WTC11 (cell line): Measurements from ENCODE around the gene ANTXRL. TPM values are rescaled to one million over a fixed set of nuclear protein-coding genes. Genes with fewer than 3 reads are reported as not detected.

ENCODE experiments used
- ATAC-seq: fragments of 200-7000 bp; cut with Tn5 transposase; 2 replicates; pipeline ENCODE4 v1.10.0; 2021; ENCODE audit warnings: mild to moderate bottlenecking, moderate library complexity
- CTCF ChIA-PET: fragments of 300-600 bp; sonication (Branson Sonifier 250); formaldehyde crosslinking; loops from one replicate; lab custom pipeline; 2021; ENCODE audit warnings: antibody characterized with exemption; lab: Charles Lee
- POLR2A ChIA-PET: fragments of 350-600 bp; sonication (Branson Sonifier 250); formaldehyde crosslinking; loops from one replicate; lab custom pipeline; 2021; ENCODE audit warnings: antibody characterized with exemption; lab: Charles Lee
- DNase-seq: peaks from one replicate; pipeline ENCODE4 v3.0.0; 2021; ENCODE audit warnings: low spot score
- H3K27ac Mint-ChIP-seq: 2 replicates; pipeline ENCODE4 v1.8.0; 2021; ENCODE audit warnings: mixed read lengths
- H3K27me3 Mint-ChIP-seq: 2 replicates; pipeline ENCODE4 v1.8.0; 2021; ENCODE audit warnings: low read depth, mild to moderate bottlenecking, moderate library complexity, mixed read lengths
- H3K36me3 Mint-ChIP-seq: 2 replicates; pipeline ENCODE4 v1.8.0; 2021; ENCODE audit warnings: mixed read lengths
- H3K4me1 Mint-ChIP-seq: 2 replicates; pipeline ENCODE4 v1.8.0; 2022; ENCODE audit warnings: mixed read lengths
- H3K4me3 Mint-ChIP-seq: 2 replicates; pipeline ENCODE4 v1.8.0; 2021; ENCODE audit warnings: mild to moderate bottlenecking, moderate library complexity, mixed read lengths
- H3K9me3 Mint-ChIP-seq: 2 replicates; pipeline ENCODE4 v1.8.0; 2021; ENCODE audit warnings: mixed read lengths
- FOXJ3 ChIP-seq: sonication (generic); formaldehyde crosslinking; IDR thresholded peaks from 2 replicates; pipeline ENCODE4 v1.9.0; 2021; ENCODE audit warnings: missing genetic modification reagents, mild to moderate bottlenecking, borderline replicate concordance
- GRHL2 ChIP-seq: fragments of 250-450 bp; sonication (Bioruptor Pico); IDR thresholded peaks from 2 replicates; pipeline ENCODE4 v1.8.0; 2022; ENCODE audit warnings: mild to moderate bottlenecking, moderate library complexity; ENCODE audit not compliant: insufficient replicate concordance, severe bottlenecking
- KAT7 ChIP-seq: sonication (generic); formaldehyde crosslinking; IDR thresholded peaks from 2 replicates; pipeline ENCODE4 v1.8.1; 2023; ENCODE audit warnings: missing genetic modification reagents, mild to moderate bottlenecking, borderline replicate concordance
- MXD4 ChIP-seq: fragments of 250-450 bp; sonication (Bioruptor Pico); IDR thresholded peaks from 2 replicates; pipeline ENCODE4 v1.8.0; 2021; ENCODE audit warnings: mild to moderate bottlenecking, moderate library complexity, borderline replicate concordance
- NFYB ChIP-seq: sonication (generic); formaldehyde crosslinking; conservative IDR thresholded peaks from 2 replicates; pipeline ENCODE4 v1.8.0; 2022; ENCODE audit warnings: low read depth, missing genetic modification reagents
- RELA ChIP-seq: sonication (generic); formaldehyde crosslinking; IDR thresholded peaks from 2 replicates; pipeline ENCODE4 v1.8.1; 2022; ENCODE audit warnings: missing genetic modification reagents, mild to moderate bottlenecking, borderline replicate concordance
- ZNF263 ChIP-seq: sonication (generic); formaldehyde crosslinking; IDR thresholded peaks from 2 replicates; pipeline ENCODE4 v1.8.1; 2022; ENCODE audit warnings: low read depth, mild to moderate bottlenecking, moderate library complexity, missing genetic modification reagents
- ZNF416 ChIP-seq: fragments of 250-450 bp; sonication (Bioruptor Pico); IDR thresholded peaks from 2 replicates; pipeline ENCODE4 v1.9.0; 2021; ENCODE audit warnings: mild to moderate bottlenecking, inconsistent platforms
- total RNA-seq: library from RNA; stranded (reverse); gene quantifications from 3 replicates; pipeline ENCODE4 v1.2.3, GENCODE V29; 2021
- TF ChIP-seq, protein P1 (sequence below): fragments of 250-450 bp; sonication (Bioruptor Pico); conservative IDR thresholded peaks from 2 replicates; pipeline ENCODE4 v1.9.0; 2021; ENCODE audit warnings: mild to moderate bottlenecking
- TF ChIP-seq, protein P2 (sequence below): sonication (generic); formaldehyde crosslinking; IDR thresholded peaks from 2 replicates; pipeline ENCODE4 v1.8.1; 2023; ENCODE audit warnings: mild to moderate bottlenecking, missing genetic modification reagents, moderate library complexity
- TF ChIP-seq, protein P3 (sequence below): fragments of 250-450 bp; sonication (Bioruptor Pico); IDR thresholded peaks from 2 replicates; pipeline ENCODE4 v1.9.0; 2021; ENCODE audit warnings: moderate library complexity, mild to moderate bottlenecking, inconsistent platforms, borderline replicate concordance
- TF ChIP-seq, protein P4 (sequence below): sonication (generic); formaldehyde crosslinking; IDR thresholded peaks from 2 replicates; pipeline ENCODE4 v1.8.0; 2023; ENCODE audit warnings: missing genetic modification reagents
- TF ChIP-seq, protein P5 (sequence below): sonication (generic); formaldehyde crosslinking; IDR thresholded peaks from 2 replicates; pipeline ENCODE4 v1.8.1; 2022; ENCODE audit warnings: low read depth, mild to moderate bottlenecking, moderate library complexity, missing genetic modification reagents, borderline replicate concordance
- TF ChIP-seq, protein P6 (sequence below): fragments of 250-450 bp; sonication (Bioruptor Pico); IDR thresholded peaks from 2 replicates; pipeline ENCODE4 v1.9.0; 2021; ENCODE audit warnings: mild to moderate bottlenecking
- TF ChIP-seq, protein P7 (sequence below): sonication (generic); formaldehyde crosslinking; IDR thresholded peaks from 2 replicates; pipeline ENCODE4 v1.8.0; 2023; ENCODE audit warnings: missing genetic modification reagents, mild to moderate bottlenecking, borderline replicate concordance

Gene ANTXRL
- total RNA-seq, 1 experiment from 2014 or later = not detected

DNA sequence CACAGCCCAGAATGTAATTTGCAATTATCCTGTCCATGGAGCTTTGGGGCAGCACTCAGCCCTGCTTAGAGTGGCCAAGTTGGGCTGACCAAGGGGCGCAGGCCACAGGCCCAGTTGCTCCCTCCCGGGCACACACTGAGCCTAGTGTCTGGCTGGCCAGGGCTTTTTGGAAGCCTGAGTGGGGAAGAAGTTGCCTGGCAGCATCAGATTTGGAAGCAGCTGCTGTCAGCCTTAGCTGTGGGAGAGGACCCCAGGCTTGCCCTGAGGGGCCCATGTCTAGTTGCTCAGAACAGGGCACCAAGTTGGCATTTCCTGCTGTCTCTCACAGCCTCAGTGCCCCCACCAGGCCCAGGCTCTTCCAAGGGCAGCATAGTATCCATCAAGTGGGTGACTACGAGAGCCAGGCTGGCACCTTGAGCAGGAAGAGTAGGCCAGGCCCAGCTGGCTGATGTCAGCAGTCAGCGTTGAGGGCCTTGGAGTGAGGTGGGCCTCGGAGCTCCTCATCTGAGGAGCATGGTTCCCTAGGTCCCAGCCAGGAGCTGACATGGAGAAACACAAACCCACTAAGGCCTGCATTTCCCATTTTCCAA lies 14.4 kb downstream of the ANTXRL start:
- no peak overlapping the region for H3K4me3 Mint-ChIP-seq
- H3K36me3 Mint-ChIP-seq = no peaks in the 10 kb centered on the region
- no peaks in the 10 kb centered on the region for H3K27me3 Mint-ChIP-seq
- H3K4me1 Mint-ChIP-seq = peaks cover 3% of the 10 kb centered on the region
- no peak for TF ChIP-seq MXD4 (CRISPR knock-in tag)
- no peak for TF ChIP-seq GRHL2 (CRISPR knock-in tag)
- TF ChIP-seq, protein P1, sequence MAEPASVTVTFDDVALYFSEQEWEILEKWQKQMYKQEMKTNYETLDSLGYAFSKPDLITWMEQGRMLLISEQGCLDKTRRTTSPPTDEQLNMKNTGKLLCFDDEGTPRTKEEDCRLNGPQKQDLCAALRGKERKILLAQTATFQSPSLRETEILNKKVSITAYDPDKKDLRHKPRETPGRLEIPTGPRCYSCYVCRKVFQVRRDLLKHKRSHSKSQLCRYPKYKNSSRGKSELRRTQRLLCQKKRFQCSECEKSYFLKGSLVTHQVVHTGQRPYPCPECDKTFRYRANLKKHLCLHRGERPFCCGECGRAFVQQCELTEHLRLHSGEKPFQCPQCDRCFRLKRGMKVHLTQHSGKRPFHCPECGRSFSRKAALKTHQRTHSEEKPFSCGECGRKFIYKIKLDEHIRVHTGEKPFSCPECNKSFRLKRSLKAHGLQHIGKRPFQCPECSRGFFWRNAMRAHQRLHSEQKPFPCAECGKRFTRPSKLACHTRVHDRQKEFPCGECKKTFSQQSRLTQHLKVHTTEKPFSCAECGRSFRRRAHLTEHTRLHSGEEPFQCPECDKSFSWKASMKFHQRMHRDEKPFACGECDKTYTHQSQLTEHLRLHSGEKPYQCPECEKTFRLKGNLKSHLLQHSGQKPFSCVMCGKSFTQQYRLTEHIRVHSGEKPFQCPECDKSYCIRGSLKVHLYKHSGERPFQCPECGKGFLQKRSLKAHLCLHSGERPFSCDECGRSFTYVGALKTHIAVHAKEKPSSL (CRISPR knock-in tag) = no peak
- ChIA-PET POLR2A (interaction anchor here (0.7 kb wide), 1 partner anchor 16 kb away, joined by 4 read pairs; no protein-coding TSS in a partner anchor), CTCF (no interaction called here)
- no peaks in the 10 kb centered on the region for H3K9me3 Mint-ChIP-seq
- DNase-seq (no peak), ATAC-seq (no peak)
- H3K27ac Mint-ChIP-seq = no peak overlapping the region

DNA sequence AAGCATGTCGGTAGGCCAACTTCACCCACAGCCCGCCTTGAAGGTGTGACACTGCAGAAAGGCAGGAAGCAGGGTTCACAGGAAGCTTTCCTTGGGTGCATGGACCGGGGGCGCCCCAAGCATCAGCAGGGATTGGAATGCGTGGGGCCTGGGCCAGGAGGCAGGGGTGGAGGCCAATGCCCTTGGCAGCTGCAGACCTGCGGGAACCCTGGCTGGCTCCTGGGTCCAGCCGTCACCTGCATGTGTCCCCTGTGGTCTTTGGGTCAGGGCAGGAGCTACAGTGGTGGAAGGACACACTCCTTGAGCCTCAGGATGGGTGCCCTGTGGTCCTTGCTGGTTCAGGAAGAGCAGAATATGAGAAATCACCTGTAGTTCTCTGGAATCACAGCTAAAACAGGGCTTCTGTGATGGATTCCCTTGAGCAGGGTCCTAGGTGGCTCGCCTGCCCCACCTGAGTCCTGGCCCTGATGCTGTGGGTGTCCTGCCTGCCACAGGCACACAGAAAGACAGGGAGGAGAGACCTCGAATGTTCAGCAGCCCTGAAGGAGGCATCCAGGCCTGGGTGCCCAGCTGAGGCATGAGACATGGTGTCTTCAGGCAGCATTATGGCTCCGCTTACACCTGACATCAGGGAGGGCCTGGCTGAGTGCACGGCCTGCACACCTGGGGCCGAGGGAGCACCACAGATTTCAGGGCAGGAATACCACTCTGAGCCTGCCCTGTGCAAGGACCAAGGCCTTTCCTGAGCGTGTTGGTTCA lies 15.1 kb downstream of the ANTXRL start:
- Mint-ChIP-seq H3K9me3 (no peaks in the 10 kb centered on the region), H3K4me1 (peaks cover 3% of the 10 kb centered on the region), H3K36me3 (no peaks in the 10 kb centered on the region), H3K27me3 (no peaks in the 10 kb centered on the region), H3K27ac (no peak overlapping the region), H3K4me3 (no peak overlapping the region)
- DNase-seq = no peak
- ChIA-PET POLR2A (no interaction called here), CTCF (no interaction called here)
- ATAC-seq = no peak
- TF ChIP-seq NFYB (CRISPR knock-in tag) (no peak), RELA (CRISPR knock-in tag) (no peak), ZNF263 (CRISPR knock-in tag) (no peak), ZNF416 (no peak), KAT7 (no peak), FOXJ3 (CRISPR knock-in tag) (no peak), MXD4 (CRISPR knock-in tag) (no peak)
- TF ChIP-seq, protein P2, sequence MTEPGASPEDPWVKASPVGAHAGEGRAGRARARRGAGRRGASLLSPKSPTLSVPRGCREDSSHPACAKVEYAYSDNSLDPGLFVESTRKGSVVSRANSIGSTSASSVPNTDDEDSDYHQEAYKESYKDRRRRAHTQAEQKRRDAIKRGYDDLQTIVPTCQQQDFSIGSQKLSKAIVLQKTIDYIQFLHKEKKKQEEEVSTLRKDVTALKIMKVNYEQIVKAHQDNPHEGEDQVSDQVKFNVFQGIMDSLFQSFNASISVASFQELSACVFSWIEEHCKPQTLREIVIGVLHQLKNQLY (CRISPR knock-in tag) = no peak
- TF ChIP-seq, protein P3, sequence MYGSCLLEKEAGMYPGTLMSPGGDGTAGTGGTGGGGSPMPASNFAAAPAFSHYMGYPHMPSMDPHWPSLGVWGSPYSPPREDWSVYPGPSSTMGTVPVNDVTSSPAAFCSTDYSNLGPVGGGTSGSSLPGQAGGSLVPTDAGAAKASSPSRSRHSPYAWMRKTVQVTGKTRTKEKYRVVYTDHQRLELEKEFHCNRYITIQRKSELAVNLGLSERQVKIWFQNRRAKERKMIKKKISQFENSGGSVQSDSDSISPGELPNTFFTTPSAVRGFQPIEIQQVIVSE (CRISPR knock-in tag) = no peak
- TF ChIP-seq, protein P4, sequence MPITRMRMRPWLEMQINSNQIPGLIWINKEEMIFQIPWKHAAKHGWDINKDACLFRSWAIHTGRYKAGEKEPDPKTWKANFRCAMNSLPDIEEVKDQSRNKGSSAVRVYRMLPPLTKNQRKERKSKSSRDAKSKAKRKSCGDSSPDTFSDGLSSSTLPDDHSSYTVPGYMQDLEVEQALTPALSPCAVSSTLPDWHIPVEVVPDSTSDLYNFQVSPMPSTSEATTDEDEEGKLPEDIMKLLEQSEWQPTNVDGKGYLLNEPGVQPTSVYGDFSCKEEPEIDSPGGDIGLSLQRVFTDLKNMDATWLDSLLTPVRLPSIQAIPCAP (CRISPR knock-in tag) = no peak
- TF ChIP-seq, protein P5, sequence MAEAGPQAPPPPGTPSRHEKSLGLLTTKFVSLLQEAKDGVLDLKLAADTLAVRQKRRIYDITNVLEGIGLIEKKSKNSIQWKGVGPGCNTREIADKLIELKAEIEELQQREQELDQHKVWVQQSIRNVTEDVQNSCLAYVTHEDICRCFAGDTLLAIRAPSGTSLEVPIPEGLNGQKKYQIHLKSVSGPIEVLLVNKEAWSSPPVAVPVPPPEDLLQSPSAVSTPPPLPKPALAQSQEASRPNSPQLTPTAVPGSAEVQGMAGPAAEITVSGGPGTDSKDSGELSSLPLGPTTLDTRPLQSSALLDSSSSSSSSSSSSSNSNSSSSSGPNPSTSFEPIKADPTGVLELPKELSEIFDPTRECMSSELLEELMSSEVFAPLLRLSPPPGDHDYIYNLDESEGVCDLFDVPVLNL (CRISPR knock-in tag) = no peak
- TF ChIP-seq, protein P6, sequence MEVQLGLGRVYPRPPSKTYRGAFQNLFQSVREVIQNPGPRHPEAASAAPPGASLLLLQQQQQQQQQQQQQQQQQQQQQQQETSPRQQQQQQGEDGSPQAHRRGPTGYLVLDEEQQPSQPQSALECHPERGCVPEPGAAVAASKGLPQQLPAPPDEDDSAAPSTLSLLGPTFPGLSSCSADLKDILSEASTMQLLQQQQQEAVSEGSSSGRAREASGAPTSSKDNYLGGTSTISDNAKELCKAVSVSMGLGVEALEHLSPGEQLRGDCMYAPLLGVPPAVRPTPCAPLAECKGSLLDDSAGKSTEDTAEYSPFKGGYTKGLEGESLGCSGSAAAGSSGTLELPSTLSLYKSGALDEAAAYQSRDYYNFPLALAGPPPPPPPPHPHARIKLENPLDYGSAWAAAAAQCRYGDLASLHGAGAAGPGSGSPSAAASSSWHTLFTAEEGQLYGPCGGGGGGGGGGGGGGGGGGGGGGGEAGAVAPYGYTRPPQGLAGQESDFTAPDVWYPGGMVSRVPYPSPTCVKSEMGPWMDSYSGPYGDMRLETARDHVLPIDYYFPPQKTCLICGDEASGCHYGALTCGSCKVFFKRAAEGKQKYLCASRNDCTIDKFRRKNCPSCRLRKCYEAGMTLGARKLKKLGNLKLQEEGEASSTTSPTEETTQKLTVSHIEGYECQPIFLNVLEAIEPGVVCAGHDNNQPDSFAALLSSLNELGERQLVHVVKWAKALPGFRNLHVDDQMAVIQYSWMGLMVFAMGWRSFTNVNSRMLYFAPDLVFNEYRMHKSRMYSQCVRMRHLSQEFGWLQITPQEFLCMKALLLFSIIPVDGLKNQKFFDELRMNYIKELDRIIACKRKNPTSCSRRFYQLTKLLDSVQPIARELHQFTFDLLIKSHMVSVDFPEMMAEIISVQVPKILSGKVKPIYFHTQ = no peak
- TF ChIP-seq, protein P7, sequence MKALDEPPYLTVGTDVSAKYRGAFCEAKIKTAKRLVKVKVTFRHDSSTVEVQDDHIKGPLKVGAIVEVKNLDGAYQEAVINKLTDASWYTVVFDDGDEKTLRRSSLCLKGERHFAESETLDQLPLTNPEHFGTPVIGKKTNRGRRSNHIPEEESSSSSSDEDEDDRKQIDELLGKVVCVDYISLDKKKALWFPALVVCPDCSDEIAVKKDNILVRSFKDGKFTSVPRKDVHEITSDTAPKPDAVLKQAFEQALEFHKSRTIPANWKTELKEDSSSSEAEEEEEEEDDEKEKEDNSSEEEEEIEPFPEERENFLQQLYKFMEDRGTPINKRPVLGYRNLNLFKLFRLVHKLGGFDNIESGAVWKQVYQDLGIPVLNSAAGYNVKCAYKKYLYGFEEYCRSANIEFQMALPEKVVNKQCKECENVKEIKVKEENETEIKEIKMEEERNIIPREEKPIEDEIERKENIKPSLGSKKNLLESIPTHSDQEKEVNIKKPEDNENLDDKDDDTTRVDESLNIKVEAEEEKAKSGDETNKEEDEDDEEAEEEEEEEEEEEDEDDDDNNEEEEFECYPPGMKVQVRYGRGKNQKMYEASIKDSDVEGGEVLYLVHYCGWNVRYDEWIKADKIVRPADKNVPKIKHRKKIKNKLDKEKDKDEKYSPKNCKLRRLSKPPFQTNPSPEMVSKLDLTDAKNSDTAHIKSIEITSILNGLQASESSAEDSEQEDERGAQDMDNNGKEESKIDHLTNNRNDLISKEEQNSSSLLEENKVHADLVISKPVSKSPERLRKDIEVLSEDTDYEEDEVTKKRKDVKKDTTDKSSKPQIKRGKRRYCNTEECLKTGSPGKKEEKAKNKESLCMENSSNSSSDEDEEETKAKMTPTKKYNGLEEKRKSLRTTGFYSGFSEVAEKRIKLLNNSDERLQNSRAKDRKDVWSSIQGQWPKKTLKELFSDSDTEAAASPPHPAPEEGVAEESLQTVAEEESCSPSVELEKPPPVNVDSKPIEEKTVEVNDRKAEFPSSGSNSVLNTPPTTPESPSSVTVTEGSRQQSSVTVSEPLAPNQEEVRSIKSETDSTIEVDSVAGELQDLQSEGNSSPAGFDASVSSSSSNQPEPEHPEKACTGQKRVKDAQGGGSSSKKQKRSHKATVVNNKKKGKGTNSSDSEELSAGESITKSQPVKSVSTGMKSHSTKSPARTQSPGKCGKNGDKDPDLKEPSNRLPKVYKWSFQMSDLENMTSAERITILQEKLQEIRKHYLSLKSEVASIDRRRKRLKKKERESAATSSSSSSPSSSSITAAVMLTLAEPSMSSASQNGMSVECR (CRISPR knock-in tag) = no peak
- TF ChIP-seq, protein P1 (CRISPR knock-in tag) = no peak
